Jurkat, Clone E6-1 (cell line): Measurements from ENCODE around the gene NR3C2.

Source experiments
- DNase-seq: peaks from one replicate; pipeline ENCODE4 v3.0.0-alpha.2; 2011; ENCODE audit warnings: low read depth, low spot score
- H3K4me3 ChIP-seq: 2 replicates; pipeline ENCODE4 v1.5.1; 2011; ENCODE audit warnings: mild to moderate bottlenecking, low read length, control low read depth, moderate library complexity

The NR3C2 gene

GRCh38 chr4:148437439-148437838 lies 4.8 kb downstream of the NR3C2 start:
- H3K4me3 ChIP-seq: no peak overlapping the region
- DNase-seq: no peak

GRCh38 chr4:148436512-148436911 lies 5.7 kb downstream of the NR3C2 start:
- no peak overlapping the region for H3K4me3 ChIP-seq
- no peak for DNase-seq

- no peak overlapping the region for H3K4me3 ChIP-seq
- DNase-seq: no peak
Observed at GRCh38 chr4:148435654-148436406, 6.4 kb downstream of the NR3C2 start.

GRCh38 chr4:148434075-148434773 lies 8.0 kb downstream of the NR3C2 start:
- no peak for DNase-seq
- H3K4me3 ChIP-seq: no peak overlapping the region

DNA sequence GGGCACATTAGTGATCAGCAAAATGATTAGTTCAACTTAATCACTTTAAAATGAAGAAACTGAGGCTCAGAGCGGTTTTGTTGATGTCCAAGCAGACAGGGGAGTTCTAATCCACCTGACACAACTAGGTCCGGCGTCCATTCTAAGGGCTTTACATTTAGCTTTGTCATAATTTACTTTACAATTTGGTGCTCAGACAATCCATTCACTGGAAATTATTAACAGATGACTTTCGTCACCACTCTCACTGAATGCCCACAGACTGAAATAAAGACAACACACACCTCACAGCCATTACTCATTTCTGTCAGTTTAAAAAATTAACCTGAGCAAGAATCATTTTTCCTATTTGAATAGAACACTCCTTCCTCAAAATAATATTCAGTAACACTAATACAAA lies 10.8 kb downstream of the NR3C2 start:
- no peak for DNase-seq
- H3K4me3 ChIP-seq: no peak overlapping the region

DNA sequence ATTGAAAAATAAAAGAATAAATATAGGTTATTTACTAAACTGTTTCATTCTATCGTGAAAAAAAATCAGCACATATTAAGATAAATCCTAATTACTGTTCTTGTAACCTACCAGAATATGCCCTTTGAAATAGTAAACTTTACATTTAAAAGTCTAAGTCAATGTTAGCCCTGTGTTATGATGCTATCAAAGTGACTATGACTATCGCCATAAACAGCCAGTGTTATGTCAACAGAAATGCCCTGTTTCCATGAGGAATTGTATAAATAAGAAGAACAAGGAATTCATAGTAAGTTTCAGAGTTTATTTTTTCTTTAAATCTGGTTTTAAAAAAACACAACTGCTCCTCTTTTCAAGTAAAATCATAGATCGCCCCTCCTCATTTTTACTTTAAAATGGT lies 11.4 kb downstream of the NR3C2 start:
- no peak overlapping the region for H3K4me3 ChIP-seq
- no peak for DNase-seq

DNA sequence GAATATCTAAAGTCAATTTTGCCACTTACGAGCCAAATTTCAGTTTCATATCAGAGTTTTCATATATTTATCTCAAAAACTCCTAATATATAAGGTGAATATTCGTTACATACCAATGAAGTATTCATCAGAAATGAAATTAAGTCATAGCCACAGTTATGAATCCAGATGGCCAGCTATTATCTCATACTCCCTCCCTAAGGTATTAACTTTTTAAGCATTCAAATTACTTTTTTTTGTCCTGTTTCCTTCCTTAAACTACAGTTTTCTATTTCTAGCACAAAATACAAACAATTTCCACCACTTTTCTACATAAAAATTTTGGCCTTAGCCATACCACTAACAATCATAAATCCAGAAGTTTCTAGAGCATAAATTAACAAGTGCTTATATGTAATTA lies 13.0 kb downstream of the NR3C2 start:
- DNase-seq: no peak
- no peak overlapping the region for H3K4me3 ChIP-seq

DNA sequence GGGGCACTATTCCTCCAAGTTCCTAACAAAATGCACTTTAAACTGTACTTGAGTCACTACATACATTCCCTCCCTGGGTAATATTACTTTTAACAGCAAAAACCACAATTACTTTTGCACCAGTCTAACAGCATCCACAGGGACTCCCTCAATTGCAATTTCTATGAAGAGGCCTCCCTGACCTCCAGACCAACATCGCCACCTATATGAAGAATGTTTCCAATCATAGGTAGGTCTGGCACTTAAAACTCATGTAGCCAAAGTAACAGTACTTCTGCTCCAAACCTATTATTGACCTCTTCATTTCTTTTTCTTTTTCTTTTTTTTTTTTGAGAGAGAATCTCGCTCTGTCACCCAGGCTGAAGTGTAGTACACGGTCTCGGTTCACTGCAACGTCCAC lies 15.6 kb downstream of the NR3C2 start:
- no peak overlapping the region for H3K4me3 ChIP-seq
- no peak for DNase-seq

DNA sequence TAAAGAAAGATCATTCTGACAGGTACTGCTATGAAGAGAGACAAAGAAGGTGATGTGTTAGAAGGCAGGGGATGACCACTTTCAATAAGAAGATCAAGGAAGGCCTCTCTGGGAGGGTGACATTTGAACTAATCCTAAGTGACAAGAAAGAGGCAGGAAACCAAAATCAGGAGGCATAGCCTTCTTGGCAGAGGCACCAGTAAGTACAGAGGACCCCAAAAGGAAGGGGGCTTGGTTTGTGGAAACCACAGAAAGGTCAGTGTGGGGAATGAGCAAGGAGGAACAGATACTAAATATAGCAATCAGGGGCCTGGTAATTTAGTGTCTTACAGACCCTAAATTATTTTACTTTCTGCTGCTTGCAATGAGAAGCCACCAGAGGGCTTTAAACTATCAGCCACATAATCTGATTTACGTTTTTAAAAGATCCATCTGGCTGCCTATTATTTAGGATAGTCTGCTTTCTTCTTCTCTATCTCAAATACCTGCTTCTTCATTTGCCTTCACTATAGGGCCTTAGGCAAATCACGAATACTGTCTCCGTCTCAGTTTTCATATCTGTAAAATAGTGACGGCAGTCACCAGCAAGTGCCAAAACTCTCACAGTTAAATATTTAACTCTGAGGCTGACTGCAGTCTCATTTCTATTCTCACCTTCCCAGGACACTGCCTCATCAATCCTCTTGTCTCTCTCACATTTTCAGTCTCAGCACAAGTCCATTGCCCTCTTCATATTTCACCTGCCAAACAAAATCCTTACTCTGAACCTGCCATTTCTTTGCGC lies 16.7 kb downstream of the NR3C2 start:
- no peak overlapping the region for H3K4me3 ChIP-seq
- no peak for DNase-seq

- no peak overlapping the region for H3K4me3 ChIP-seq
- DNase-seq: no peak
Observed at GRCh38 chr4:148420397-148420796, 21.8 kb downstream of the NR3C2 start.

DNA sequence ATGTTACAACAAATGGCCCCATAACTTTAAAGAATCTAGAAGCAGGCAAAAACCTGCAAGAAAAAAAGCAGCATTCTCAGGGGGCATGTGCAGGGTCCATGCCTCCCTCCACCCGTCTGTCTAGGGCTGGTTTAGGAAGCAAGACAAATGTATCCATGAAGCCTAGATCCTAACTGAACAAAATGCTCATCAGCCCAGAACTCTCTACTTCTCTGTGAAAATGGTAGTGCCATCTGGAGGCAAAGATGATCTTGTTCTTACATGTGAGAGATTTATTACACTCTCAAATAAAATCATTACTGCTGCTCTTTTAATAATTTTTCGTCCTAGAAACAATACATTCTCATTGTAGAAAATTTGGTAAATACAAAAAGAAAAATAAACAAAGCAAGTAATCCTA lies 26.7 kb downstream of the NR3C2 start:
- no peak overlapping the region for H3K4me3 ChIP-seq
- no peak for DNase-seq

- DNase-seq: no peak
- no peak overlapping the region for H3K4me3 ChIP-seq
Observed at GRCh38 chr4:148412460-148412994, 29.7 kb downstream of the NR3C2 start.

DNA sequence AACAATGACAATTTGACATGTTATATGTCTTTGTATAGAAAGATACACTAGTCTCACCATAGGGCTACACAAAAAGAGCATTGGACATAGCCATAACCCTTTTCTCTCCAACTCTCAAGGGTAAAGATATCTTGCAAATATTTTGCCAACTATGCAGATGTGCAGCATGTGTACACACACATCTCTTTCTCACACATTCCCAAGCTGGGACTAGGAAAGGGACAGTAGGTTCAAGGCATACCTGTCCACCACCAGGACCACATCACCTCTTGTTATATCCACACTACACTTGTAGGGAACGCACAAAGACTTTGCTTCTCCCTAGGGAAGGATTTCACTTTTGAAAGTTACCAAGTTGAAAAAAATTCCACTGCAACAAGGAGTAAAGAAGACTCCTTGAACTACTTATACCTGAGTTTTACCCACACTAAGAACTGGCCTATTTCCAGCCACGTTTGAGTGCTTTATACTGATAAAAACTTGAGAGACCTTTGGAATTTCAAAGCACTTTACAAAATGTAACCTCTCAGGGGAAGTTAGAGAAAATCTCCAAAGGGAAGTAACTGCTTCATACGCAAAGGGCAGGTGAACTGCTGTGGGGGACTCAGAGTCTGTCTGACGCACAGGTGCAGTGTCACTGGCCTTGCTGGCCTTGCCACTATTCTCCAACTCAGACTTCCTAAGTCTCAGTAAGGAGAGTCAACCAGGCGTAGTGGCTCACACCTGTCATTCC lies 36.9 kb downstream of the NR3C2 start:
- no peak for DNase-seq
- H3K4me3 ChIP-seq: no peak overlapping the region

GRCh38 chr4:148398988-148399387 lies 43.2 kb downstream of the NR3C2 start:
- H3K4me3 ChIP-seq: no peak overlapping the region
- DNase-seq: no peak

- no peak overlapping the region for H3K4me3 ChIP-seq
- DNase-seq: no peak
Observed at GRCh38 chr4:148397771-148398170, 44.4 kb downstream of the NR3C2 start.

DNA sequence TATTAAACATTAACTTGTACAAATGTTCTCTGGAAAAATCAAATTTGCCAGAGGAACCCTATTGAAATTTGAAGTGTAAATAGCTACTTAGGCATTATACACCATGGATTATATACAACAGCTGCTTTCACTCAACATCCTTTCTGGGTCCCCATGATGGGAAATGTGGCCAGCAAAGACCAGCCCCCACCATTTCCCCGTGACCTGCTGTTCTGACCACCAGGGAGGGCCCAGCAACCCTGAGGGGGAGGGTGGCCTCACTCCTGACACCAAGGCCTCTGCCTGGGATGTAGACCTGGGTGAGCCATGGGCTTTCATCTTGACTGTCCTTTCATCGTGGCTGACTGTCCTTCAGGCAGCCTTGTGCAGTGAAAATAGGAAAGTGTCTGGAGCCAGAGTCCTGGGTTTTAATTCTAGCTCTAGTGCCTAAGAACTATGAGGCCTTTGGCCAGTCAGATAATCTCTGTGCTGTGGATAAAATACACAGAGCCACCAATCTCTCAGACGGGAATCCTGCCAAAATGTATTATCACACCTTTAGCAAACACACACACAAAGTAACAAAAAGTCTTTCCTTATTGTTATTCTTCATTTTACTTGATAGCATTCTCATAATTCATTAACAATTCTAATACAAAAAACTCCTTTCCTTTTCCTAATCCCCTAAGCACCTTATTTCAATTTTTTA lies 45.1 kb downstream of the NR3C2 start:
- DNase-seq: no peak
- no peak overlapping the region for H3K4me3 ChIP-seq

- DNase-seq: no peak
- H3K4me3 ChIP-seq: no peak overlapping the region
Observed at GRCh38 chr4:148395771-148396170, 46.4 kb downstream of the NR3C2 start.

GRCh38 chr4:148391056-148391455 lies 51.2 kb downstream of the NR3C2 start:
- no peak for DNase-seq
- no peak overlapping the region for H3K4me3 ChIP-seq

GRCh38 chr4:148390311-148390710 lies 51.9 kb downstream of the NR3C2 start:
- DNase-seq: no peak

More at GRCh38 chr4:148390311-148390710, 51.9 kb downstream of the NR3C2 start:
- no peak overlapping the region for H3K4me3 ChIP-seq
